K562 (cell line): ENCODE measurements around the gene FAM53A.

Experiments used
- MXI1 ChIP-seq: IDR thresholded peaks from 2 replicates; pipeline ENCODE4 v1.6.1; 2011; ENCODE audit warnings: low read depth, mild to moderate bottlenecking, improper control_type of control experiment, low read length
- TF ChIP-seq, protein P1 (sequence below): sonication (generic); formaldehyde crosslinking; IDR thresholded peaks from 2 replicates; pipeline ENCODE4 v1.8.0; 2022; ENCODE audit warnings: missing genetic modification reagents, mild to moderate bottlenecking, moderate library complexity, borderline replicate concordance
- TF ChIP-seq, protein P2 (sequence below), 3 experiments: IDR thresholded peaks in 2 of 3; conservative IDR thresholded peaks in 1 of 3; 2 replicates each; pipeline ENCODE4 v1.5.1; 2011 to 2012; ENCODE audit warnings: low read length in 3 of 3, mild to moderate bottlenecking in 3 of 3, control low read depth in 2 of 3, improper control_type of control experiment in 1 of 3, inconsistent platforms in 1 of 3, low read depth in 1 of 3, mixed read lengths in 1 of 3, moderate library complexity in 1 of 3; ENCODE audit not compliant: insufficient read depth in 2 of 3
- TF ChIP-seq, protein P3 (sequence below): sonication (generic); formaldehyde crosslinking; IDR thresholded peaks from 2 replicates; pipeline ENCODE4 v1.9.0; 2022; ENCODE audit warnings: mild to moderate bottlenecking, missing genetic modification reagents

DNA sequence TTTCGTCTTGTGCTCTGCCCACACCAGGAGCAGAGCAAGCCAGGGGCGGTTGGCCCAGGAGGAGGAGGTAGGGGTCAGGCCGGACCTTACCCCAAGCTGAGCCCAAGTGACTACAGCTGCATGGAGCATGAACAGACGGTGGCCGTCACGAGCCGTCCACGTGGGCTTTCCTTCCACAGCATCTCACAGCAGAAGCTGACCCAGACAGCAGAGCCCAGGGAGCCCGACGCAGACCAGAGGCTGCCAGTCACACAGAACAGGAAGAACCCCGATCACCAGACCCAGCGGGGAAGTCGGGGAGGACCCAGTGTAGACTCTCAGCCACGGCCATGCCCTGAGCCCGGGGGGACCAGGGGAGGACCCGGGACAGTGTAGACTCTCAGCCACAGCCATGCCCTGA, 58.0 kb downstream of the FAM53A start:
- TF ChIP-seq, protein P1, sequence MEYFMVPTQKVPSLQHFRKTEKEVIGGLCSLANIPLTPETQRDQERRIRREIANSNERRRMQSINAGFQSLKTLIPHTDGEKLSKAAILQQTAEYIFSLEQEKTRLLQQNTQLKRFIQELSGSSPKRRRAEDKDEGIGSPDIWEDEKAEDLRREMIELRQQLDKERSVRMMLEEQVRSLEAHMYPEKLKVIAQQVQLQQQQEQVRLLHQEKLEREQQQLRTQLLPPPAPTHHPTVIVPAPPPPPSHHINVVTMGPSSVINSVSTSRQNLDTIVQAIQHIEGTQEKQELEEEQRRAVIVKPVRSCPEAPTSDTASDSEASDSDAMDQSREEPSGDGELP (CRISPR knock-in tag) = no peak
- no peak for TF ChIP-seq MXI1
- TF ChIP-seq, protein P2, sequence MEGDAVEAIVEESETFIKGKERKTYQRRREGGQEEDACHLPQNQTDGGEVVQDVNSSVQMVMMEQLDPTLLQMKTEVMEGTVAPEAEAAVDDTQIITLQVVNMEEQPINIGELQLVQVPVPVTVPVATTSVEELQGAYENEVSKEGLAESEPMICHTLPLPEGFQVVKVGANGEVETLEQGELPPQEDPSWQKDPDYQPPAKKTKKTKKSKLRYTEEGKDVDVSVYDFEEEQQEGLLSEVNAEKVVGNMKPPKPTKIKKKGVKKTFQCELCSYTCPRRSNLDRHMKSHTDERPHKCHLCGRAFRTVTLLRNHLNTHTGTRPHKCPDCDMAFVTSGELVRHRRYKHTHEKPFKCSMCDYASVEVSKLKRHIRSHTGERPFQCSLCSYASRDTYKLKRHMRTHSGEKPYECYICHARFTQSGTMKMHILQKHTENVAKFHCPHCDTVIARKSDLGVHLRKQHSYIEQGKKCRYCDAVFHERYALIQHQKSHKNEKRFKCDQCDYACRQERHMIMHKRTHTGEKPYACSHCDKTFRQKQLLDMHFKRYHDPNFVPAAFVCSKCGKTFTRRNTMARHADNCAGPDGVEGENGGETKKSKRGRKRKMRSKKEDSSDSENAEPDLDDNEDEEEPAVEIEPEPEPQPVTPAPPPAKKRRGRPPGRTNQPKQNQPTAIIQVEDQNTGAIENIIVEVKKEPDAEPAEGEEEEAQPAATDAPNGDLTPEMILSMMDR (IDR thresholded peaks at IDR 0.05 in 2 of 3, conservative IDR thresholded peaks at IDR 0.05 in 1 of 3; ENCODE audit: insufficient read depth in 2 of 3, low read depth in 1 of 3, low read length in 3 of 3) = no peak
- TF ChIP-seq, protein P3, sequence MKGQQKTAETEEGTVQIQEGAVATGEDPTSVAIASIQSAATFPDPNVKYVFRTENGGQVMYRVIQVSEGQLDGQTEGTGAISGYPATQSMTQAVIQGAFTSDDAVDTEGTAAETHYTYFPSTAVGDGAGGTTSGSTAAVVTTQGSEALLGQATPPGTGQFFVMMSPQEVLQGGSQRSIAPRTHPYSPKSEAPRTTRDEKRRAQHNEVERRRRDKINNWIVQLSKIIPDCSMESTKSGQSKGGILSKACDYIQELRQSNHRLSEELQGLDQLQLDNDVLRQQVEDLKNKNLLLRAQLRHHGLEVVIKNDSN (CRISPR knock-in tag) = no peak
